Caco-2 (cell line): Measurements from ENCODE around the gene BMP6. TPM values are rescaled to one million over a fixed set of nuclear protein-coding genes. Genes with fewer than 3 reads are reported as not detected.

ENCODE experiments used
- BruUV-seq: library from RNA; stranded (reverse); fragments of 400-500 nt; replicated peaks from 2 replicates; lab custom pipeline; 2021; lab: Mats Ljungman, UMichigan
- CTCF ChIA-PET: fragments of 300-600 bp; sonication (Branson Sonifier 250); formaldehyde crosslinking; loops from one replicate; lab custom pipeline; 2022; ENCODE audit warnings: antibody characterized with exemption; lab: Charles Lee
- POLR2A ChIA-PET: fragments of 300-600 bp; sonication (Branson Sonifier 250); formaldehyde crosslinking; loops from one replicate; lab custom pipeline; 2022; ENCODE audit warnings: antibody characterized with exemption; lab: Charles Lee
- DNase-seq, 2 experiments: peaks; one replicate each; pipeline versions ENCODE4 v3.0.0 to v3.0.0-alpha.2; 2020 to 2022
- H3K27me3 ChIP-seq: replicated peaks from 2 replicates; pipeline ENCODE4 v1.6.0; 2011; ENCODE audit warnings: low read length; ENCODE audit not compliant: control insufficient read depth, insufficient read depth
- H3K36me3 ChIP-seq: 2 replicates; pipeline ENCODE4 v1.5.1; 2011; ENCODE audit warnings: low read length; ENCODE audit not compliant: control insufficient read depth, insufficient read depth
- H3K4me1 ChIP-seq: fragments of 250-450 bp; sonication (Bioruptor Pico); 2 replicates; pipeline ENCODE4 v1.5.1; 2020; ENCODE audit warnings: mild to moderate bottlenecking
- H3K4me3 ChIP-seq: 2 replicates; pipeline ENCODE4 v1.5.1; 2011; ENCODE audit warnings: low read depth, mild to moderate bottlenecking, control low read depth, low read length
- H3K9me3 ChIP-seq: fragments of 250-450 bp; sonication (Bioruptor Pico); 2 replicates; pipeline ENCODE4 v1.5.1; 2020; ENCODE audit warnings: mild to moderate bottlenecking, moderate library complexity
- H3K27ac Mint-ChIP-seq: one replicate; pipeline ENCODE4 v1.8.0; 2022; ENCODE audit warnings: mixed read lengths; ENCODE audit not compliant: unreplicated experiment
- H3K27me3 Mint-ChIP-seq: one replicate; pipeline ENCODE4 v1.8.0; 2022; ENCODE audit warnings: mixed read lengths; ENCODE audit not compliant: insufficient read depth, unreplicated experiment
- H3K36me3 Mint-ChIP-seq: one replicate; pipeline ENCODE4 v1.8.0; 2022; ENCODE audit warnings: mild to moderate bottlenecking, mixed read lengths; ENCODE audit not compliant: insufficient read depth, unreplicated experiment
- H3K4me1 Mint-ChIP-seq: one replicate; pipeline ENCODE4 v1.8.0; 2022; ENCODE audit warnings: low read depth, mixed read lengths; ENCODE audit not compliant: unreplicated experiment
- H3K4me3 Mint-ChIP-seq: one replicate; pipeline ENCODE4 v1.8.0; 2022; ENCODE audit warnings: mild to moderate bottlenecking, moderate library complexity, mixed read lengths; ENCODE audit not compliant: unreplicated experiment
- H3K9me3 Mint-ChIP-seq: one replicate; pipeline ENCODE4 v1.8.0; 2022; ENCODE audit warnings: mixed read lengths; ENCODE audit not compliant: unreplicated experiment
- intact Hi-C: fragments of 100-400 bp; cut with micrococcal nuclease; formaldehyde crosslinking; loops from one replicate; pipeline ENCODE4 v1.10.0; 2022; ENCODE audit not compliant: unreplicated experiment
- total RNA-seq: library from RNA; stranded (reverse); gene quantifications from 2 replicates; pipeline ENCODE4 v1.2.3, GENCODE V29; 2022
- TF ChIP-seq, protein P1 (sequence below), 2 experiments: fragments of 200-600 bp in 1 of 2; IDR thresholded peaks; 1 replicate in 1 of 2; 2 replicates in 1 of 2; pipeline versions ENCODE4 v1.5.1 to v1.8.0; 2011 to 2022; ENCODE audit warnings: antibody characterized with exemption in 1 of 2, control low read depth in 1 of 2, inconsistent platforms in 1 of 2, low read depth in 1 of 2, low read length in 1 of 2, mild to moderate bottlenecking in 1 of 2, moderate library complexity in 1 of 2; ENCODE audit not compliant: insufficient read depth in 1 of 2, severe bottlenecking in 1 of 2, unreplicated experiment in 1 of 2

BMP6 gene
- total RNA-seq, 1 experiment from 2014 or later = 0.61 TPM

- no peaks in the 10 kb centered on the region for H3K36me3 ChIP-seq
- DNase-seq = no peak
- no peak overlapping the region for H3K27ac Mint-ChIP-seq
- TF ChIP-seq, protein P1, sequence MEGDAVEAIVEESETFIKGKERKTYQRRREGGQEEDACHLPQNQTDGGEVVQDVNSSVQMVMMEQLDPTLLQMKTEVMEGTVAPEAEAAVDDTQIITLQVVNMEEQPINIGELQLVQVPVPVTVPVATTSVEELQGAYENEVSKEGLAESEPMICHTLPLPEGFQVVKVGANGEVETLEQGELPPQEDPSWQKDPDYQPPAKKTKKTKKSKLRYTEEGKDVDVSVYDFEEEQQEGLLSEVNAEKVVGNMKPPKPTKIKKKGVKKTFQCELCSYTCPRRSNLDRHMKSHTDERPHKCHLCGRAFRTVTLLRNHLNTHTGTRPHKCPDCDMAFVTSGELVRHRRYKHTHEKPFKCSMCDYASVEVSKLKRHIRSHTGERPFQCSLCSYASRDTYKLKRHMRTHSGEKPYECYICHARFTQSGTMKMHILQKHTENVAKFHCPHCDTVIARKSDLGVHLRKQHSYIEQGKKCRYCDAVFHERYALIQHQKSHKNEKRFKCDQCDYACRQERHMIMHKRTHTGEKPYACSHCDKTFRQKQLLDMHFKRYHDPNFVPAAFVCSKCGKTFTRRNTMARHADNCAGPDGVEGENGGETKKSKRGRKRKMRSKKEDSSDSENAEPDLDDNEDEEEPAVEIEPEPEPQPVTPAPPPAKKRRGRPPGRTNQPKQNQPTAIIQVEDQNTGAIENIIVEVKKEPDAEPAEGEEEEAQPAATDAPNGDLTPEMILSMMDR (IDR thresholded peaks at IDR 0.05; ENCODE audit: insufficient read depth in 1 of 2, low read depth in 1 of 2, low read length in 1 of 2, severe bottlenecking in 1 of 2, unreplicated experiment in 1 of 2) = no peak
- H3K4me3 Mint-ChIP-seq = no peak overlapping the region
- H3K4me1 ChIP-seq = no peaks in the 10 kb centered on the region
- no peaks in the 10 kb centered on the region for H3K4me1 Mint-ChIP-seq
- CTCF ChIA-PET = no interaction called here
- H3K27me3 ChIP-seq = no peaks in the 10 kb centered on the region
- intact Hi-C loops = no loop called here
- H3K4me3 ChIP-seq = no peak overlapping the region
- POLR2A ChIA-PET = no interaction called here
- H3K9me3 ChIP-seq = no peaks in the 10 kb centered on the region
- no peaks in the 10 kb centered on the region for H3K9me3 Mint-ChIP-seq
- no TSS peak for BruUV-seq
- H3K27me3 Mint-ChIP-seq = peaks cover 5% of the 10 kb centered on the region
- no peaks in the 10 kb centered on the region for H3K36me3 Mint-ChIP-seq
These were observed 43.8 kb downstream of the BMP6 start for GRCh38 chr6:7769702-7770101.

GRCh38 chr6:7770111-7770510 lies 44.2 kb downstream of the BMP6 start:
- Mint-ChIP-seq H3K27ac (no peak overlapping the region), H3K9me3 (no peaks in the 10 kb centered on the region), H3K4me1 (no peaks in the 10 kb centered on the region), H3K4me3 (no peak overlapping the region), H3K27me3 (peaks cover 5% of the 10 kb centered on the region), H3K36me3 (no peaks in the 10 kb centered on the region)
- Histone ChIP-seq H3K27me3 (no peaks in the 10 kb centered on the region), H3K36me3 (no peaks in the 10 kb centered on the region), H3K4me3 (no peak overlapping the region), H3K4me1 (no peaks in the 10 kb centered on the region), H3K9me3 (no peaks in the 10 kb centered on the region)
- CTCF ChIA-PET = no interaction called here
- intact Hi-C loops = no loop called here
- no TSS peak for BruUV-seq
- DNase-seq = no peak
- POLR2A ChIA-PET = no interaction called here
- TF ChIP-seq, protein P1 (IDR thresholded peaks at IDR 0.05; ENCODE audit: insufficient read depth in 1 of 2, low read depth in 1 of 2, low read length in 1 of 2, severe bottlenecking in 1 of 2, unreplicated experiment in 1 of 2) = no peak

DNA sequence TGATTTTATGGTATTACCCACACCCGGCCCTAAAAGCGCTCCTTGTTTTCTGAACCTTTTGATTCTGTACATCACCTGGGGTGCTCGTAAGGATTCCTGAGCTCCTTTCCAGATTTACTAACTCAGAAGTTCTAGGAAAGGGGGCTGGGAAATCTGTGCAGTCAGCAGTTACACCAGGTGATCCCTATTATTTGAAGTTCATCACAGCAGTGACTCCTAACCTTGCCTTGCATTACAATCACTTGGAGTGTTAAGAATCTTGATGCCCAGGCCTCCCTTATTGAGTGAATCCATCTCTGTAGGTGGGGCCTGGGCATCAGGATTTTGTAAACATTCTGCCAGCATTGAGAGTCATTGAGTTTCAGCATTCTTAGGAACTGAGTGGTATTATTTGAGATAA lies 44.7 kb downstream of the BMP6 start:
- intact Hi-C loops = no loop called here
- TF ChIP-seq, protein P1 (IDR thresholded peaks at IDR 0.05; ENCODE audit: insufficient read depth in 1 of 2, low read depth in 1 of 2, low read length in 1 of 2, severe bottlenecking in 1 of 2, unreplicated experiment in 1 of 2) = no peak
- no peaks in the 10 kb centered on the region for H3K27me3 ChIP-seq
- Mint-ChIP-seq H3K27ac (no peak overlapping the region), H3K27me3 (peaks cover 5% of the 10 kb centered on the region), H3K36me3 (no peaks in the 10 kb centered on the region), H3K4me1 (no peaks in the 10 kb centered on the region), H3K4me3 (no peak overlapping the region), H3K9me3 (no peaks in the 10 kb centered on the region)
- H3K36me3 ChIP-seq = no peaks in the 10 kb centered on the region
- DNase-seq = no peak
- H3K4me1 ChIP-seq = no peaks in the 10 kb centered on the region
- H3K4me3 ChIP-seq = no peak overlapping the region
- POLR2A ChIA-PET = no interaction called here
- no peaks in the 10 kb centered on the region for H3K9me3 ChIP-seq
- no TSS peak for BruUV-seq
- CTCF ChIA-PET = no interaction called here
